22Rv1 (cell line): Measurements from ENCODE around the gene REEP5.

ENCODE experiments used
- H3K27ac ChIP-seq: fragments of 450-650 bp; 2 replicates; pipeline ENCODE4 v1.5.1; 2017
- CTCF ChIP-seq: fragments of 450-650 bp; IDR thresholded peaks from 2 replicates; pipeline ENCODE4 v1.5.1; 2017; ENCODE audit warnings: mild to moderate bottlenecking
- ZFX ChIP-seq: fragments of 450-650 bp; IDR thresholded peaks from 2 replicates; pipeline ENCODE4 v1.6.1; 2017; ENCODE audit warnings: antibody characterized with exemption, borderline replicate concordance

Gene REEP5

GRCh38 chr5:112833971-112834370 lies 88.1 kb downstream of the REEP5 start:
- TF ChIP-seq ZFX, result no peak
- H3K27ac ChIP-seq, result no peak overlapping the region

- TF ChIP-seq ZFX (no peak), CTCF (no peak)
- no peak overlapping the region for H3K27ac ChIP-seq
Measured at GRCh38 chr5:112830378-112830777, 91.6 kb downstream of the REEP5 start.
